Suprapubic skin (tissue), 4 donors: ENCODE results near the gene SH3RF1. TPM values are rescaled to one million over a fixed set of nuclear protein-coding genes. Genes with fewer than 3 reads are reported as not detected.

ENCODE experiments used
- DNase-seq, 2 donors: peaks; one replicate each; pipeline ENCODE4 v3.0.0-alpha.2; 2019; ENCODE audit warnings: low spot score in 2 of 2
- H3K27ac ChIP-seq: fragments of 200-600 bp; sonication (generic); one replicate; pipeline ENCODE4 v1.5.1; 2019
- H3K27me3 ChIP-seq: fragments of 200-600 bp; sonication (generic); one replicate; pipeline ENCODE4 v1.5.1; 2019
- H3K36me3 ChIP-seq: fragments of 200-600 bp; sonication (generic); one replicate; pipeline ENCODE4 v1.5.1; 2019
- H3K4me1 ChIP-seq: fragments of 200-600 bp; sonication (generic); one replicate; pipeline ENCODE4 v1.5.1; 2019
- H3K4me3 ChIP-seq: fragments of 200-600 bp; sonication (generic); one replicate; pipeline ENCODE4 v1.5.1; 2019; ENCODE audit warnings: mild to moderate bottlenecking
- H3K9me3 ChIP-seq: fragments of 200-600 bp; sonication (generic); one replicate; pipeline ENCODE4 v1.5.1; 2019
- EP300 ChIP-seq: sonication (generic); formaldehyde crosslinking; IDR thresholded peaks from one replicate; pipeline ENCODE4 v1.6.1; 2017; ENCODE audit warnings: antibody characterized with exemption
- POLR2A ChIP-seq, 2 donors: fragments of 450-650 bp; IDR thresholded peaks; one replicate each; pipeline ENCODE4 v1.6.1; 2017; ENCODE audit warnings: antibody characterized with exemption in 2 of 2, mild to moderate bottlenecking in 2 of 2, moderate library complexity in 2 of 2
- POLR2AphosphoS5 ChIP-seq, 3 donors: sonication (generic); formaldehyde crosslinking; IDR thresholded peaks; one replicate each; pipeline ENCODE4 v1.6.1; 2017; ENCODE audit warnings: antibody characterized with exemption in 3 of 3
- WGBS: methylation state at CpG from one replicate; pipeline ENCODE4 v1.1.5; 2018; 5-methylcytosine and 5-hydroxymethylcytosine counted together
- total RNA-seq, 4 donors: library from RNA; depleted of rRNA; stranded (reverse); fragments of >200 nt; gene quantifications; one replicate each; pipeline ENCODE4 v1.1.0, GENCODE V29; 2016
- TF ChIP-seq, protein P1 (sequence below), 2 donors: fragments of 200-600 bp in 1 of 2; fragments of 450-650 bp in 1 of 2; sonication (generic) in 1 of 2; IDR thresholded peaks; one replicate each; pipeline ENCODE4 v1.5.1; 2016 to 2019; ENCODE audit warnings: antibody characterized with exemption in 2 of 2, mild to moderate bottlenecking in 1 of 2, moderate library complexity in 1 of 2

SH3RF1 gene
- total RNA-seq, 4 donors from 2014 or later = 10.8 to 18.1 (median 15.0) TPM

DNA sequence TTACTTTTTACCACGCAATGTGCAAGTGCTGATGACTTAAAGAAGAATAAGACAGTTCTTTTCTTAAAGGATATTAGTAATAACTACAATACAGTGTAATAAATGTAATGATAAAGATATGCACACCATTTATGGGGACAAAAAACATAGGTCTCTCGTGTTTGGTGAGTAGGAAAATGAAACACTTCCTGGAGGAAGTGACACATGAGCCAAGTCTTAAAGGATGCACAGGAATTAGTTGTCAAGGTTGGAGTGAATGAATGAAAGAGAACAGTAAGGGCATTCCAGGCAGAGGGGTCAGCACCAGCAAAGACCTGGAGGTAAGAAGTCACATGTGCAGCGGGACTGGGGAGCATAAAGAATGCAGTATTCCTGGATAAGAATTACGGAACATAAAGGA lies 112.7 kb downstream of the SH3RF1 start:
- no peak for DNase-seq
- no peak for TF ChIP-seq EP300
- H3K9me3 ChIP-seq = no peaks in the 10 kb centered on the region
- H3K27me3 ChIP-seq = no peaks in the 10 kb centered on the region
- no peaks in the 10 kb centered on the region for H3K36me3 ChIP-seq
- 88% methylated on average over 4 of the region's 4 CpGs for whole genome bisulfite sequencing
- peaks cover 19% of the 10 kb centered on the region for H3K4me1 ChIP-seq
- H3K4me3 ChIP-seq = no peak overlapping the region
- no peak overlapping the region for H3K27ac ChIP-seq

- 98% methylated on average over 3 of the region's 3 CpGs for WGBS
- Histone ChIP-seq H3K9me3 (no peaks in the 10 kb centered on the region), H3K4me1 (peaks cover 19% of the 10 kb centered on the region), H3K27me3 (no peaks in the 10 kb centered on the region), H3K4me3 (no peak overlapping the region), H3K27ac (no peak overlapping the region), H3K36me3 (no peaks in the 10 kb centered on the region)
- TF ChIP-seq POLR2AphosphoS5 (IDR thresholded peaks at IDR 0.05) (no peak), EP300 (no peak), POLR2A (IDR thresholded peaks at IDR 0.05) (no peak)
- TF ChIP-seq, protein P1, sequence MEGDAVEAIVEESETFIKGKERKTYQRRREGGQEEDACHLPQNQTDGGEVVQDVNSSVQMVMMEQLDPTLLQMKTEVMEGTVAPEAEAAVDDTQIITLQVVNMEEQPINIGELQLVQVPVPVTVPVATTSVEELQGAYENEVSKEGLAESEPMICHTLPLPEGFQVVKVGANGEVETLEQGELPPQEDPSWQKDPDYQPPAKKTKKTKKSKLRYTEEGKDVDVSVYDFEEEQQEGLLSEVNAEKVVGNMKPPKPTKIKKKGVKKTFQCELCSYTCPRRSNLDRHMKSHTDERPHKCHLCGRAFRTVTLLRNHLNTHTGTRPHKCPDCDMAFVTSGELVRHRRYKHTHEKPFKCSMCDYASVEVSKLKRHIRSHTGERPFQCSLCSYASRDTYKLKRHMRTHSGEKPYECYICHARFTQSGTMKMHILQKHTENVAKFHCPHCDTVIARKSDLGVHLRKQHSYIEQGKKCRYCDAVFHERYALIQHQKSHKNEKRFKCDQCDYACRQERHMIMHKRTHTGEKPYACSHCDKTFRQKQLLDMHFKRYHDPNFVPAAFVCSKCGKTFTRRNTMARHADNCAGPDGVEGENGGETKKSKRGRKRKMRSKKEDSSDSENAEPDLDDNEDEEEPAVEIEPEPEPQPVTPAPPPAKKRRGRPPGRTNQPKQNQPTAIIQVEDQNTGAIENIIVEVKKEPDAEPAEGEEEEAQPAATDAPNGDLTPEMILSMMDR (IDR thresholded peaks at IDR 0.05) = no peak
- DNase-seq = no peak
These were observed 114.4 kb downstream of the SH3RF1 start for GRCh38 chr4:169156392-169156791.

DNA sequence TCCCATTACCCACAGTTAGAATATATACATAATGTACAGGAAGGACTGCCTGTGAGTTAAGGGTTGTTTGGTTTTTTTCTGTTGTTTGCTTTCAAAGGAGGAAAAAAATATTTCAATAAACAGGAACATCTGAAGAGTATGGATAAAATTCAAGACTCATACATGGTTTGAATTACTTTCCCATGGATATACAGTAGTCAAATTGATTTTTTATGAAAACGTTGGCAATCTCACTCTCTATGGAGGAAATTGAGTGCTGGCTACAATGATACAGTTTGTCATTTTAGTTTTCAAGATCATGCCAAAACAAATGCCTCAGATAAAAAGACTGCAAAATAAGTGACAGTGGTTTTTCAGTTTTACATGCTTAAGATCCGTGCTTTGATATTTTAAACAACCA lies 116.6 kb downstream of the SH3RF1 start:
- no peaks in the 10 kb centered on the region for H3K27me3 ChIP-seq
- H3K4me1 ChIP-seq = peaks cover 3% of the 10 kb centered on the region
- H3K36me3 ChIP-seq = no peaks in the 10 kb centered on the region
- H3K4me3 ChIP-seq = no peak overlapping the region
- 43% methylated on average over 2 of the region's 2 CpGs for WGBS
- no peaks in the 10 kb centered on the region for H3K9me3 ChIP-seq
- no peak for DNase-seq
- H3K27ac ChIP-seq = no peak overlapping the region
- TF ChIP-seq POLR2A (IDR thresholded peaks at IDR 0.05) (no peak), EP300 (no peak), POLR2AphosphoS5 (IDR thresholded peaks at IDR 0.05) (no peak)
- TF ChIP-seq, protein P1 (IDR thresholded peaks at IDR 0.05) = no peak

- no peaks in the 10 kb centered on the region for H3K36me3 ChIP-seq
- H3K4me1 ChIP-seq = peaks cover 3% of the 10 kb centered on the region
- 65% methylated on average over 2 of the region's 2 CpGs for WGBS
- no peaks in the 10 kb centered on the region for H3K27me3 ChIP-seq
- no peak overlapping the region for H3K4me3 ChIP-seq
- no peak overlapping the region for H3K27ac ChIP-seq
- DNase-seq = no peak
- TF ChIP-seq POLR2AphosphoS5 (IDR thresholded peaks at IDR 0.05) (no peak), POLR2A (IDR thresholded peaks at IDR 0.05) (no peak), EP300 (no peak)
- TF ChIP-seq, protein P1 (IDR thresholded peaks at IDR 0.05) = no peak
- no peaks in the 10 kb centered on the region for H3K9me3 ChIP-seq
These were observed 117.2 kb downstream of the SH3RF1 start for GRCh38 chr4:169153481-169154087.

- H3K27ac ChIP-seq = no peak overlapping the region
- DNase-seq = no peak
- H3K9me3 ChIP-seq = no peaks in the 10 kb centered on the region
- WGBS = 97% methylated on average over 4 of the region's 4 CpGs
- H3K36me3 ChIP-seq = no peaks in the 10 kb centered on the region
- H3K27me3 ChIP-seq = no peaks in the 10 kb centered on the region
- TF ChIP-seq, protein P1 (IDR thresholded peaks at IDR 0.05) = no peak
- no peak for TF ChIP-seq EP300
- no peak for TF ChIP-seq POLR2AphosphoS5 (IDR thresholded peaks at IDR 0.05)
- no peak for TF ChIP-seq POLR2A (IDR thresholded peaks at IDR 0.05)
- no peak overlapping the region for H3K4me3 ChIP-seq
- H3K4me1 ChIP-seq = peaks cover 3% of the 10 kb centered on the region
These were observed 117.9 kb downstream of the SH3RF1 start for GRCh38 chr4:169152899-169153298.

DNA sequence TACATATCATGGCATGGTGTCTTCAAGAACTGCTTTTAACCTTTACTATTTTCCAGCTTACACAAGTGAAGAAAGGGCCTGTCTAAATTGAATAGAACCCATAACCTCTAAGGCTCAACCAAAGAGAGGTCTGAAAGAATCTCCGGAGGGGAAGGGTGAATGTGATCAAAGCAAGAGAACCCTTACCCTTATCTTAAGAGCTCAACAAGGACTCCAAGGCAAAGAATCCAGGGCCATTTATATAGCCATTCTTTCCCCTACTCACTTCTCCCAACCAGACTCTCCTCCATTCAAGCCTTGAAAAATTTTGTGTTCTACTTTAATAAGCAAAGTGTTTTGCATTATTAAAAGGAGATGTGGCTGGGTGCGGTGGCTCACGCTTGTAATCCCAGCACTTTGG lies 118.7 kb downstream of the SH3RF1 start:
- 100% methylated on average over 3 of the region's 3 CpGs for WGBS
- TF ChIP-seq, protein P1 (IDR thresholded peaks at IDR 0.05) = no peak
- TF ChIP-seq EP300 (no peak), POLR2AphosphoS5 (IDR thresholded peaks at IDR 0.05) (no peak), POLR2A (IDR thresholded peaks at IDR 0.05) (no peak)

More for the DNA sequence above, 118.7 kb downstream of the SH3RF1 start:
- no peaks in the 10 kb centered on the region for H3K27me3 ChIP-seq
- H3K4me3 ChIP-seq = no peak overlapping the region
- H3K9me3 ChIP-seq = no peaks in the 10 kb centered on the region
- no peak overlapping the region for H3K27ac ChIP-seq
- DNase-seq = no peak
- no peaks in the 10 kb centered on the region for H3K36me3 ChIP-seq
- H3K4me1 ChIP-seq = peaks cover 3% of the 10 kb centered on the region
